ENCODE results near the gene IKBKE.

DNA sequence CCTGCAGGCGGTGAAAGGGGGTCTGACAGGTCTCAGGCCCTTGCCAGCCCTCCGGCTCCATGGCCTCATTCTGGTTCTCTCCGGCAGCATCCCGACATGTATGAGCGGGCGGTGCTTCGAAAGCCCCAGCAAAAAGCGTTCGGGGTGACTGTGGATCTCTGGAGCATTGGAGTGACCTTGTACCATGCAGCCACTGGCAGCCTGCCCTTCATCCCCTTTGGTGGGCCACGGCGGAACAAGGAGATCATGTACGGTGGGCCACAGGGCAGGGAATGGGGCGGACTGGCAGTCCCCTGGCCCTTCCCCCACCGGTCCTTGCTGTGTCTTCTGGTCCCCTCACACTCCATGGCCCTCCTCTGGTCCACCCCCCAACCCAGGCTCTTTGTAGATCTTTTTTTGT, 6.3 kb downstream of the IKBKE start:
- TF ChIP-seq NFXL1 (IDR thresholded peaks at IDR 0.05; ENCODE audit: borderline replicate concordance) (no peak), JUND (IDR thresholded peaks at IDR 0.05; ENCODE audit: low read depth, low read length) (no peak)
- TF ChIP-seq, protein P1, sequence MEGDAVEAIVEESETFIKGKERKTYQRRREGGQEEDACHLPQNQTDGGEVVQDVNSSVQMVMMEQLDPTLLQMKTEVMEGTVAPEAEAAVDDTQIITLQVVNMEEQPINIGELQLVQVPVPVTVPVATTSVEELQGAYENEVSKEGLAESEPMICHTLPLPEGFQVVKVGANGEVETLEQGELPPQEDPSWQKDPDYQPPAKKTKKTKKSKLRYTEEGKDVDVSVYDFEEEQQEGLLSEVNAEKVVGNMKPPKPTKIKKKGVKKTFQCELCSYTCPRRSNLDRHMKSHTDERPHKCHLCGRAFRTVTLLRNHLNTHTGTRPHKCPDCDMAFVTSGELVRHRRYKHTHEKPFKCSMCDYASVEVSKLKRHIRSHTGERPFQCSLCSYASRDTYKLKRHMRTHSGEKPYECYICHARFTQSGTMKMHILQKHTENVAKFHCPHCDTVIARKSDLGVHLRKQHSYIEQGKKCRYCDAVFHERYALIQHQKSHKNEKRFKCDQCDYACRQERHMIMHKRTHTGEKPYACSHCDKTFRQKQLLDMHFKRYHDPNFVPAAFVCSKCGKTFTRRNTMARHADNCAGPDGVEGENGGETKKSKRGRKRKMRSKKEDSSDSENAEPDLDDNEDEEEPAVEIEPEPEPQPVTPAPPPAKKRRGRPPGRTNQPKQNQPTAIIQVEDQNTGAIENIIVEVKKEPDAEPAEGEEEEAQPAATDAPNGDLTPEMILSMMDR (IDR thresholded peaks at IDR 0.05 in 2 of 3, conservative IDR thresholded peaks at IDR 0.05 in 1 of 3; ENCODE audit: control insufficient read depth in 2 of 3, extremely low read depth in 1 of 3, insufficient read depth in 1 of 3, low read depth in 3 of 3, low read length in 3 of 3) = no peak
- TF ChIP-seq, protein P2, sequence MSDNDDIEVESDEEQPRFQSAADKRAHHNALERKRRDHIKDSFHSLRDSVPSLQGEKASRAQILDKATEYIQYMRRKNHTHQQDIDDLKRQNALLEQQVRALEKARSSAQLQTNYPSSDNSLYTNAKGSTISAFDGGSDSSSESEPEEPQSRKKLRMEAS (IDR thresholded peaks at IDR 0.05; ENCODE audit: low read depth, low read length) = no peak

Data from GM12878 (cell line).